HCT116 (cell line): ENCODE results near the gene BRICD5. TPM values are rescaled to one million over a fixed set of nuclear protein-coding genes. Genes with fewer than 3 reads are reported as not detected.

Experiments used
- ATAC-seq: fragments of 200-7000 bp; cut with Tn5 transposase; 2 replicates; pipeline ENCODE4 v1.9.1; 2020; ENCODE audit warnings: mild to moderate bottlenecking, moderate library complexity
- BruUV-seq: library from RNA; stranded (reverse); fragments of 400-500 nt; replicated peaks from 2 replicates; lab custom pipeline; 2021; lab: Mats Ljungman, UMichigan
- CTCF ChIA-PET: fragments of 300-600 bp; sonication (Branson Sonifier 250); formaldehyde crosslinking; loops from one replicate; lab custom pipeline; 2021; ENCODE audit warnings: antibody characterized with exemption; lab: Charles Lee
- POLR2A ChIA-PET: fragments of 300-600, 350-600 bp; sonication (Branson Sonifier 250); formaldehyde crosslinking; loops from one replicate; lab custom pipeline; 2021; ENCODE audit warnings: antibody characterized with exemption; lab: Charles Lee
- RAD21 ChIA-PET, 2 experiments: fragments of 300-600 bp; sonication (Branson Sonifier 250); formaldehyde crosslinking; loops; one replicate each; lab custom pipeline; 2023; ENCODE audit warnings: low total read pairs in 2 of 2; ENCODE audit not compliant: uncharacterized antibody in 2 of 2, unreplicated experiment in 2 of 2, low non-redundant PET in 1 of 2; lab: Charles Lee
- DNase-seq: peaks from one replicate; pipeline ENCODE4 v3.0.0-alpha.2; 2010; ENCODE audit warnings: low read depth, low spot score
- H2AFZ ChIP-seq: fragments of 200-600 bp; shearing (Covaris generic), sonication (generic); 2 replicates; pipeline ENCODE4 v1.6.1; 2017; ENCODE audit warnings: low read depth, mixed run types, mixed read lengths, antibody characterized with exemption, low read length; ENCODE audit not compliant: poor library complexity, severe bottlenecking
- H3K27ac ChIP-seq: 2 replicates; pipeline ENCODE4 v1.5.1; 2012; ENCODE audit warnings: low read depth, low read length
- H3K27me3 ChIP-seq: fragments of 200-600 bp; sonication (generic); 2 replicates; pipeline ENCODE4 v1.6.1; 2016; ENCODE audit warnings: mixed run types, low read length, mixed read lengths; ENCODE audit not compliant: insufficient read depth
- H3K36me3 ChIP-seq, 2 experiments: fragments of 200-500 bp in 1 of 2; fragments of 200-600 bp in 1 of 2; sonication (Bioruptor generic) in 1 of 2; sonication (generic) in 1 of 2; 2 replicates each; pipeline versions ENCODE4 v1.5.1 to v1.6.1; 2014 to 2016; ENCODE audit warnings: low read length in 2 of 2, inconsistent platforms in 1 of 2, mixed read lengths in 1 of 2, mixed run types in 1 of 2; ENCODE audit not compliant: insufficient read depth in 2 of 2, control insufficient read depth in 1 of 2
- H3K4me1 ChIP-seq, 2 experiments: fragments of 200-600 bp in 1 of 2; sonication (generic) in 1 of 2; 2 replicates each; pipeline versions ENCODE4 v1.5.1 to v1.6.1; 2012 to 2017; ENCODE audit warnings: low read length in 2 of 2, inconsistent platforms in 1 of 2, mild to moderate bottlenecking in 1 of 2, mixed read lengths in 1 of 2, mixed run types in 1 of 2, moderate library complexity in 1 of 2; ENCODE audit not compliant: insufficient read depth in 2 of 2, control insufficient read depth in 1 of 2
- H3K4me2 ChIP-seq: fragments of 200-600 bp; sonication (generic); 2 replicates; pipeline ENCODE4 v1.6.1; 2017; ENCODE audit warnings: mixed run types, low read length, mixed read lengths
- H3K4me3 ChIP-seq, 2 experiments: fragments of 200-600 bp in 1 of 2; sonication (generic) in 1 of 2; replicated peaks in 1 of 2; 2 replicates each; pipeline ENCODE4 v1.5.1; 2011 to 2016; ENCODE audit warnings: low read length in 2 of 2, control low read depth in 1 of 2, low read depth in 1 of 2, mild to moderate bottlenecking in 1 of 2, mixed read lengths in 1 of 2, mixed run types in 1 of 2
- H3K79me2 ChIP-seq: fragments of 200-600 bp; sonication (generic); 2 replicates; pipeline ENCODE4 v1.6.1; 2017; ENCODE audit warnings: mild to moderate bottlenecking, mixed run types, low read length, moderate library complexity, mixed read lengths; ENCODE audit not compliant: insufficient read depth
- H3K9ac ChIP-seq: fragments of 200-600 bp; sonication (generic); 2 replicates; pipeline ENCODE4 v1.6.1; 2016; ENCODE audit warnings: low read length, mixed read lengths
- H3K9me2 ChIP-seq: fragments of 200-600 bp; sonication (generic), shearing (Covaris generic); 2 replicates; pipeline ENCODE4 v1.6.1; 2017; ENCODE audit warnings: mixed run types, mild to moderate bottlenecking, moderate library complexity; ENCODE audit not compliant: insufficient read depth
- H3K9me3 ChIP-seq, 2 experiments: fragments of 200-500 bp in 1 of 2; fragments of 200-600 bp in 1 of 2; sonication (Bioruptor generic) in 1 of 2; sonication (generic) in 1 of 2; 2 replicates each; pipeline ENCODE4 v1.6.1; 2014 to 2017; ENCODE audit warnings: low read length in 2 of 2, mixed read lengths in 2 of 2, inconsistent platforms in 1 of 2, low read depth in 1 of 2, mild to moderate bottlenecking in 1 of 2, mixed run types in 1 of 2, moderate library complexity in 1 of 2; ENCODE audit not compliant: control insufficient read depth in 1 of 2, insufficient read depth in 1 of 2
- H4K20me1 ChIP-seq: fragments of 200-600 bp; sonication (generic), shearing (Covaris generic); 2 replicates; pipeline ENCODE4 v1.6.1; 2017; ENCODE audit warnings: mixed run types, mild to moderate bottlenecking, moderate library complexity; ENCODE audit not compliant: insufficient read depth
- CBX3 ChIP-seq: IDR thresholded peaks from 2 replicates; pipeline ENCODE4 v1.6.1; 2012; ENCODE audit warnings: low read depth
- CEBPB ChIP-seq: IDR thresholded peaks from 2 replicates; pipeline ENCODE4 v1.6.1; 2012; ENCODE audit warnings: low read depth
- EGR1 ChIP-seq: IDR thresholded peaks from 2 replicates; pipeline ENCODE4 v1.6.1; 2012; ENCODE audit warnings: low read depth
- ELF1 ChIP-seq: IDR thresholded peaks from 2 replicates; pipeline ENCODE4 v1.6.1; 2012; ENCODE audit warnings: low read depth, borderline replicate concordance
- EZH2 ChIP-seq: fragments of 200-600 bp; sonication (generic); IDR thresholded peaks from 2 replicates; pipeline ENCODE4 v1.6.1; 2017; ENCODE audit warnings: antibody characterized with exemption, mixed run types
- EZH2phosphoT487 ChIP-seq: fragments of 200-600 bp; IDR thresholded peaks from 2 replicates; pipeline ENCODE4 v1.6.1; 2018; ENCODE audit warnings: antibody characterized with exemption, borderline replicate concordance
- FOSL1 ChIP-seq: IDR thresholded peaks from 2 replicates; pipeline ENCODE4 v1.6.1; 2012; ENCODE audit warnings: low read depth
- JUND ChIP-seq: IDR thresholded peaks from 2 replicates; pipeline ENCODE4 v1.6.1; 2012
- POLR2A ChIP-seq: IDR thresholded peaks from 2 replicates; pipeline ENCODE4 v1.7.0; 2011; ENCODE audit warnings: borderline replicate concordance; ENCODE audit not compliant: insufficient read depth, insufficient read length; ENCODE audit errors: extremely low read depth
- RAD21 ChIP-seq: IDR thresholded peaks from 2 replicates; pipeline ENCODE4 v1.6.1; 2012; ENCODE audit warnings: low read depth, mild to moderate bottlenecking
- SIN3A ChIP-seq: IDR thresholded peaks from 2 replicates; pipeline ENCODE4 v1.6.1; 2012; ENCODE audit warnings: low read depth
- YY1 ChIP-seq: IDR thresholded peaks from 2 replicates; pipeline ENCODE4 v1.6.1; 2011; ENCODE audit warnings: low read length, low read depth, moderate library complexity, mild to moderate bottlenecking; ENCODE audit not compliant: insufficient replicate concordance; ENCODE audit errors: extremely low read depth
- ZFX ChIP-seq: fragments of 450-650 bp; IDR thresholded peaks from 2 replicates; pipeline ENCODE4 v1.6.1; 2017
- ZNF274 ChIP-seq: fragments of 200-500 bp; sonication (Bioruptor generic); IDR thresholded peaks from 2 replicates; pipeline ENCODE4 v1.6.1; 2014; ENCODE audit warnings: mild to moderate bottlenecking, low read depth, low read length, inconsistent platforms
- intact Hi-C: fragments of 100-400 bp; cut with micrococcal nuclease; formaldehyde crosslinking; loops from 2 replicates; pipeline ENCODE4 v1.10.0; 2022
- total RNA-seq: library from RNA; stranded (reverse); gene quantifications from one replicate; pipeline ENCODE4 v1.2.1, GENCODE V29; 2021; ENCODE audit not compliant: unreplicated experiment
- TF ChIP-seq, protein P1 (sequence below): IDR thresholded peaks from 2 replicates; pipeline ENCODE4 v1.6.1; 2012
- TF ChIP-seq, protein P2 (sequence below): IDR thresholded peaks from 2 replicates; pipeline ENCODE4 v1.6.1; 2012

Gene BRICD5
- total RNA-seq, 1 experiment from 2014 or later, result 9.8 TPM

DNA sequence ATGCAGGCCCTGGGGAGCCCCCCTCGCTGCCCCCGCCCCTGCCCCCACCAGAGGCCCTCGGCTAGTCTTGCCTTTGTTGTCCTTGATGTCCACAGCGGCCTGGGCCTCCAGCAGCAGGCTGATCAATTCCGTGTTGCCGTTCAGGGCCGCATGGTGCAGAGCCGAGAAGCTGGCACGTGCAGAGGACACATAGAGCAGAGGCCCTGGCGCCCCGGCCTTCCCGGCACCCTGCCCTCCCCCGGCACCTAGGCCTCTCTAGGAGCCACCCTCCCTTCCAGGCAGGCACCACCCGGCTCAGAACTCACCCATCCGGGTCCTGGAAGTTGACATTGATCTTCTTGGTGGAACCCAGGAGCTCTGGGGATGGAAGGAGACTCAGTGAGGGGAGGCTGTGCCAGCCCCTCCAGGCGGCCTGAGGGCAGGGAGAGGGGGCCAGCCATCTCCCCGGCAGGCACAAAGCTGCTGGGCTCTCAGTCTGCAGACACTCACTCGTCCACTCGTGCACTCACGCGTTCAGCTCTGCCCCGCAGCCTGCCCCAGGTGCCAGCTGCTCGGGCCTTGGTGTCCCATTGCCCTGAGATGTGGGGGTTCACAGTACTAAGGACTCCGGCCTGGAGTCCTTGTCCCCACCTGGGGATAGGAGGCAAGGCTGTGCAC is 20.5 kb downstream of the BRICD5 start:
- no peaks in the 10 kb centered on the region for H3K9me3 ChIP-seq
- TF ChIP-seq EGR1, result no peak
- no peak for TF ChIP-seq ZNF274
- no peak for TF ChIP-seq POLR2A
- TF ChIP-seq ZFX, result no peak
- TF ChIP-seq EZH2phosphoT487, result no peak
- TF ChIP-seq, protein P1, sequence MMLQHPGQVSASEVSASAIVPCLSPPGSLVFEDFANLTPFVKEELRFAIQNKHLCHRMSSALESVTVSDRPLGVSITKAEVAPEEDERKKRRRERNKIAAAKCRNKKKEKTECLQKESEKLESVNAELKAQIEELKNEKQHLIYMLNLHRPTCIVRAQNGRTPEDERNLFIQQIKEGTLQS, result no peak
- no peak for TF ChIP-seq CBX3
- no peak for TF ChIP-seq FOSL1
- no peak for TF ChIP-seq ELF1
- TF ChIP-seq, protein P2, sequence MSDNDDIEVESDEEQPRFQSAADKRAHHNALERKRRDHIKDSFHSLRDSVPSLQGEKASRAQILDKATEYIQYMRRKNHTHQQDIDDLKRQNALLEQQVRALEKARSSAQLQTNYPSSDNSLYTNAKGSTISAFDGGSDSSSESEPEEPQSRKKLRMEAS, result no peak
- TF ChIP-seq CEBPB, result no peak
- no peak for TF ChIP-seq JUND
- no peak for TF ChIP-seq RAD21
- no peak for TF ChIP-seq EZH2
- TF ChIP-seq YY1, result no peak
- no peak for TF ChIP-seq SIN3A
- RAD21 ChIA-PET, result no interaction called here
- H3K4me3 ChIP-seq, result no peak overlapping the region
- no peak overlapping the region for H3K9ac ChIP-seq
- no peaks in the 10 kb centered on the region for H3K79me2 ChIP-seq
- POLR2A ChIA-PET, result interaction anchor here (1.2 kb wide), 1 partner anchor 35 kb away, joined by 3 read pairs; the partner anchor contains the start of gene TRAF7
- no peak overlapping the region for H2AFZ ChIP-seq
- CTCF ChIA-PET, result no interaction called here
- intact Hi-C loops, result loop anchor here (10.0 kb wide), 1 partner anchor 315 kb away; no protein-coding TSS in a partner anchor
- peaks cover 2 to 11% of the 10 kb centered on the region in 2 experiments for H3K4me1 ChIP-seq
- H3K36me3 ChIP-seq, result no peaks in the 10 kb centered on the region
- no peaks in the 10 kb centered on the region for H3K27me3 ChIP-seq
- BruUV-seq, result no TSS peak
- no peaks in the 10 kb centered on the region for H3K9me2 ChIP-seq
- no peaks in the 10 kb centered on the region for H4K20me1 ChIP-seq
- no peak overlapping the region for H3K27ac ChIP-seq
- DNase-seq, result no peak
- no peak overlapping the region for H3K4me2 ChIP-seq
- no peak for ATAC-seq
